ENCODE data around the gene UPP1. TPM values are rescaled to one million over a fixed set of nuclear protein-coding genes. Genes with fewer than 3 reads are reported as not detected.
A peak's percentile ranks its signal among the peaks of the same experiment; 100 is the strongest.

UPP1 gene
- total and polyA plus RNA-seq, 2 of the 13 experiments (the other 11 are each of a cell fraction or from before 2014, with no cell fraction given) = 5.7 to 9.8 TPM

GRCh38 chr7:48109848-48110663 is 21.0 kb downstream of the UPP1 start (continued):
- TF ChIP-seq, protein P1, sequence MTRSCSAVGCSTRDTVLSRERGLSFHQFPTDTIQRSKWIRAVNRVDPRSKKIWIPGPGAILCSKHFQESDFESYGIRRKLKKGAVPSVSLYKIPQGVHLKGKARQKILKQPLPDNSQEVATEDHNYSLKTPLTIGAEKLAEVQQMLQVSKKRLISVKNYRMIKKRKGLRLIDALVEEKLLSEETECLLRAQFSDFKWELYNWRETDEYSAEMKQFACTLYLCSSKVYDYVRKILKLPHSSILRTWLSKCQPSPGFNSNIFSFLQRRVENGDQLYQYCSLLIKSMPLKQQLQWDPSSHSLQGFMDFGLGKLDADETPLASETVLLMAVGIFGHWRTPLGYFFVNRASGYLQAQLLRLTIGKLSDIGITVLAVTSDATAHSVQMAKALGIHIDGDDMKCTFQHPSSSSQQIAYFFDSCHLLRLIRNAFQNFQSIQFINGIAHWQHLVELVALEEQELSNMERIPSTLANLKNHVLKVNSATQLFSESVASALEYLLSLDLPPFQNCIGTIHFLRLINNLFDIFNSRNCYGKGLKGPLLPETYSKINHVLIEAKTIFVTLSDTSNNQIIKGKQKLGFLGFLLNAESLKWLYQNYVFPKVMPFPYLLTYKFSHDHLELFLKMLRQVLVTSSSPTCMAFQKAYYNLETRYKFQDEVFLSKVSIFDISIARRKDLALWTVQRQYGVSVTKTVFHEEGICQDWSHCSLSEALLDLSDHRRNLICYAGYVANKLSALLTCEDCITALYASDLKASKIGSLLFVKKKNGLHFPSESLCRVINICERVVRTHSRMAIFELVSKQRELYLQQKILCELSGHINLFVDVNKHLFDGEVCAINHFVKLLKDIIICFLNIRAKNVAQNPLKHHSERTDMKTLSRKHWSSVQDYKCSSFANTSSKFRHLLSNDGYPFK (CRISPR knock-in tag; IDR thresholded peaks at IDR 0.05; ENCODE audit: borderline replicate concordance) = no peak
- TF ChIP-seq ZNF607 (CRISPR knock-in tag; IDR thresholded peaks at IDR 0.05; ENCODE audit: borderline replicate concordance) (no peak), ZNF10 (CRISPR knock-in tag; IDR thresholded peaks at IDR 0.05; ENCODE audit: borderline replicate concordance, low read depth) (no peak), KDM2A (CRISPR knock-in tag; IDR thresholded peaks at IDR 0.05; ENCODE audit: borderline replicate concordance, low read depth) (peak; percentile 54; the same call in 1 of the 2 replicates), MBNL3 (CRISPR knock-in tag; conservative IDR thresholded peaks at IDR 0.05) (no peak), ZNF556 (CRISPR knock-in tag; IDR thresholded peaks at IDR 0.05; ENCODE audit: borderline replicate concordance) (0 out of 2 replicates have a peak, but pooled peaks have one; percentile 36), FOXA1 (IDR thresholded peaks at IDR 0.05) (no peak), FOXA1 (CRISPR knock-in tag; IDR thresholded peaks at IDR 0.05) (peak; percentile 68), GABPA (IDR thresholded peaks at IDR 0.05; ENCODE audit: low read depth, low read length) (no peak), GABPA (CRISPR knock-in tag; IDR thresholded peaks at IDR 0.05; ENCODE audit: low read depth) (peak; percentile 28; the same call in 1 of the 2 replicates), ATF7 (IDR thresholded peaks at IDR 0.05) (no peak), ATF7 (CRISPR knock-in tag; IDR thresholded peaks at IDR 0.05) (no peak), CCDC6 (CRISPR knock-in tag; IDR thresholded peaks at IDR 0.05) (no peak), FOXP1 (IDR thresholded peaks at IDR 0.05) (no peak), FOXP1 (CRISPR knock-in tag; IDR thresholded peaks at IDR 0.05) (peak; percentile 37; the same call in 1 of the 2 replicates), MIXL1 (CRISPR knock-in tag; IDR thresholded peaks at IDR 0.05) (0 out of 2 replicates have a peak, but pooled peaks have one; percentile 29), ZNF329 (CRISPR knock-in tag; IDR thresholded peaks at IDR 0.05; ENCODE audit: low read depth) (0 out of 2 replicates have a peak, but pooled peaks have one; percentile 34), PPARG (CRISPR knock-in tag; conservative IDR thresholded peaks at IDR 0.05) (no peak), TCF7 (IDR thresholded peaks at IDR 0.05; ENCODE audit: low read depth) (no peak), TSC22D2 (CRISPR knock-in tag; IDR thresholded peaks at IDR 0.05; ENCODE audit: borderline replicate concordance) (0 out of 2 replicates have a peak, but pooled peaks have one; percentile 30)
- TF ChIP-seq, protein P2, sequence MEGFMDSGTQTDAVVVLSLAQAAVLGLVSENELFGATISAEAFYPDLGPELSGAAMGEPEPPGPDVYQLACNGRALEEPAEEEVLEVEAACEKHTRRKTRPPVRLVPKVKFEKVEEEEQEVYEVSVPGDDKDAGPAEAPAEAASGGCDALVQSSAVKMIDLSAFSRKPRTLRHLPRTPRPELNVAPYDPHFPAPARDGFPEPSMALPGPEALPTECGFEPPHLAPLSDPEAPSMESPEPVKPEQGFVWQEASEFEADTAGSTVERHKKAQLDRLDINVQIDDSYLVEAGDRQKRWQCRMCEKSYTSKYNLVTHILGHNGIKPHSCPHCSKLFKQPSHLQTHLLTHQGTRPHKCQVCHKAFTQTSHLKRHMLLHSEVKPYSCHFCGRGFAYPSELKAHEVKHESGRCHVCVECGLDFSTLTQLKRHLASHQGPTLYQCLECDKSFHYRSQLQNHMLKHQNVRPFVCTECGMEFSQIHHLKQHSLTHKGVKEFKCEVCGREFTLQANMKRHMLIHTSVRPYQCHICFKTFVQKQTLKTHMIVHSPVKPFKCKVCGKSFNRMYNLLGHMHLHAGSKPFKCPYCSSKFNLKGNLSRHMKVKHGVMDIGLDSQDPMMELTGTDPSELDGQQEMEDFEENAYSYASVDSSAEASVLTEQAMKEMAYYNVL (CRISPR knock-in tag; IDR thresholded peaks at IDR 0.05; ENCODE audit: borderline replicate concordance) = 0 out of 2 replicates have a peak, but pooled peaks have one; percentile 41
- TF ChIP-seq, protein P3, sequence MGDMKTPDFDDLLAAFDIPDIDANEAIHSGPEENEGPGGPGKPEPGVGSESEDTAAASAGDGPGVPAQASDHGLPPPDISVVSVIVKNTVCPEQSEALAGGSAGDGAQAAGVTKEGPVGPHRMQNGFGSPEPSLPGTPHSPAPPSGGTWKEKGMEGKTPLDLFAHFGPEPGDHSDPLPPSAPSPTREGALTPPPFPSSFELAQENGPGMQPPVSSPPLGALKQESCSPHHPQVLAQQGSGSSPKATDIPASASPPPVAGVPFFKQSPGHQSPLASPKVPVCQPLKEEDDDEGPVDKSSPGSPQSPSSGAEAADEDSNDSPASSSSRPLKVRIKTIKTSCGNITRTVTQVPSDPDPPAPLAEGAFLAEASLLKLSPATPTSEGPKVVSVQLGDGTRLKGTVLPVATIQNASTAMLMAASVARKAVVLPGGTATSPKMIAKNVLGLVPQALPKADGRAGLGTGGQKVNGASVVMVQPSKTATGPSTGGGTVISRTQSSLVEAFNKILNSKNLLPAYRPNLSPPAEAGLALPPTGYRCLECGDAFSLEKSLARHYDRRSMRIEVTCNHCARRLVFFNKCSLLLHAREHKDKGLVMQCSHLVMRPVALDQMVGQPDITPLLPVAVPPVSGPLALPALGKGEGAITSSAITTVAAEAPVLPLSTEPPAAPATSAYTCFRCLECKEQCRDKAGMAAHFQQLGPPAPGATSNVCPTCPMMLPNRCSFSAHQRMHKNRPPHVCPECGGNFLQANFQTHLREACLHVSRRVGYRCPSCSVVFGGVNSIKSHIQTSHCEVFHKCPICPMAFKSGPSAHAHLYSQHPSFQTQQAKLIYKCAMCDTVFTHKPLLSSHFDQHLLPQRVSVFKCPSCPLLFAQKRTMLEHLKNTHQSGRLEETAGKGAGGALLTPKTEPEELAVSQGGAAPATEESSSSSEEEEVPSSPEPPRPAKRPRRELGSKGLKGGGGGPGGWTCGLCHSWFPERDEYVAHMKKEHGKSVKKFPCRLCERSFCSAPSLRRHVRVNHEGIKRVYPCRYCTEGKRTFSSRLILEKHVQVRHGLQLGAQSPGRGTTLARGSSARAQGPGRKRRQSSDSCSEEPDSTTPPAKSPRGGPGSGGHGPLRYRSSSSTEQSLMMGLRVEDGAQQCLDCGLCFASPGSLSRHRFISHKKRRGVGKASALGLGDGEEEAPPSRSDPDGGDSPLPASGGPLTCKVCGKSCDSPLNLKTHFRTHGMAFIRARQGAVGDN (CRISPR knock-in tag; IDR thresholded peaks at IDR 0.05) = no peak

All from HepG2 (cell line).